DMS 273 (cell line): ENCODE data around the gene TRIM45.
"Not testable (repeated sequence)": the region's sequence is repeated elsewhere in the genome, so short reads cannot be mapped to it uniquely, and the experiment has no call there.

Experiments
- DNase-seq: peaks from one replicate; lab custom pipeline; 2025; ENCODE audit not compliant: unreplicated experiment; lab: John Stamatoyannopoulos, UW

TRIM45 gene, protein sequence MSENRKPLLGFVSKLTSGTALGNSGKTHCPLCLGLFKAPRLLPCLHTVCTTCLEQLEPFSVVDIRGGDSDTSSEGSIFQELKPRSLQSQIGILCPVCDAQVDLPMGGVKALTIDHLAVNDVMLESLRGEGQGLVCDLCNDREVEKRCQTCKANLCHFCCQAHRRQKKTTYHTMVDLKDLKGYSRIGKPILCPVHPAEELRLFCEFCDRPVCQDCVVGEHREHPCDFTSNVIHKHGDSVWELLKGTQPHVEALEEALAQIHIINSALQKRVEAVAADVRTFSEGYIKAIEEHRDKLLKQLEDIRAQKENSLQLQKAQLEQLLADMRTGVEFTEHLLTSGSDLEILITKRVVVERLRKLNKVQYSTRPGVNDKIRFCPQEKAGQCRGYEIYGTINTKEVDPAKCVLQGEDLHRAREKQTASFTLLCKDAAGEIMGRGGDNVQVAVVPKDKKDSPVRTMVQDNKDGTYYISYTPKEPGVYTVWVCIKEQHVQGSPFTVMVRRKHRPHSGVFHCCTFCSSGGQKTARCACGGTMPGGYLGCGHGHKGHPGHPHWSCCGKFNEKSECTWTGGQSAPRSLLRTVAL

GRCh38 chr1:117121589-117122329 is at the start of gene TRIM45:
TRIM45 (minus strand) TSS chr1:117121749; CDS start chr1:117121201, 548 bp downstream.
- DNase-seq, result peak; percentile 98

DNA sequence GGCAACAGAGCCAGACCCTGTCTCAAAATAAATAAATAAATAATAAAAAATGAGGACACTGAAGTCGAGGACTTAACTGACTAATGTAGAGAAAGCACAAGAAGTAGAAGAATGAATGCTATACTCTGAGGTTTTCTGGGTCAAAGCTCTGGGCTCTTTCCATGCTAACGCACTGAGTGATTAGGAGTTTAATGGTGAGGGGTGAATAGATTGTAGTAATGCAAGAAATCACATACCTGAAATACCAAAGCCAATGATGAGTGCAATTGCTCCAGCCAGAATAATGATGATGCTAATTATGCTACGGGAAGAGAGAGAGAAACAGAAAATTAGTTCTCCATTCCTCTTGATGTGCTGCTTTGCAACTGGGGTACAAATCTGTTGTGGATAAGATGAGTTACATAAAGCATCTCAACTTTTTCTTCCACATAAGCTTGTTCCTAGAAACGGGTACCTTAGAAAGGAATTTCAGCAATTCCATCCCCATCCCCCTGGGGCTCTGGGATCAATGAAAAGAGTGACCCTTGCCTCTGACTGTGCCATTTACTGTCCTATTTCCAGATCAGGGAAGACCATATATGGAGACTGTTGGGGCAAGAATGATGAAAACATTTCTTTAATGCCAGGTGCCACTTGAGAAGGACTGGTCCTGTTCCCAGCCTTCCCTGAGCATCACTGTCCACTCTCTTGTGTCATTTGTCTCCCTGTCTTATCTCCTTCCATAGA is 48.5 kb upstream of the TRIM45 start:
- no peak for DNase-seq

GRCh38 chr1:117167402-117167801 is 45.9 kb upstream of the TRIM45 start:
- no peak for DNase-seq

- DNase-seq, result no peak
Measured at GRCh38 chr1:117166076-117166475, 44.5 kb upstream of the TRIM45 start.

GRCh38 chr1:117164209-117164608 is 42.7 kb upstream of the TRIM45 start:
- DNase-seq, result no peak

- peak; percentile 90 for DNase-seq
Measured at GRCh38 chr1:117162816-117163215, 41.3 kb upstream of the TRIM45 start.

- peak; percentile 91 for DNase-seq
Measured at GRCh38 chr1:117161887-117162286, 40.3 kb upstream of the TRIM45 start.

GRCh38 chr1:117151305-117151704 is 29.8 kb upstream of the TRIM45 start:
- DNase-seq, result not testable (repeated sequence)

DNA sequence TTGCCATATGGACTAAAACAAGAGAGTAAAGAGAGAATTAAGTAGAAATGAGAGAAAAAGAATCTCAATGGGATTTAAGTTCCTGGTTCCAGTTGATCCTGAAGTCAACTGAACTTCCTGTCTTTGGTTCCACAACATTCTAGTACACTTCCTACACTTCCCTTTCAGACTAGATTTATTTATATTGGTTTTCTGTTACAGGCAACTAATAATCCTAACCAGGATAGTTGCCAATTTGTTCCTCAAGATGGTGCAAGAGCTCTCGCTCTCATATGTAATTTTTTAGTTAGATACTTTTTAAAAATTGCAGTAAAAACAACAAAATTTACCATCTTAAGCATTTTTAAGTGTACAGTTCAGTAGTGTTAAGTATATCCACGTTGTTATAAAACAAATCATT is 28.8 kb upstream of the TRIM45 start:
- no peak for DNase-seq

GRCh38 chr1:117147856-117148588 is 26.5 kb upstream of the TRIM45 start:
- DNase-seq, result no peak

GRCh38 chr1:117147341-117147831 is 25.8 kb upstream of the TRIM45 start:
- no peak for DNase-seq

GRCh38 chr1:117146575-117147340 is 25.2 kb upstream of the TRIM45 start:
- DNase-seq, result peak; percentile 84

- DNase-seq, result no peak
Measured at GRCh38 chr1:117146072-117146471, 24.5 kb upstream of the TRIM45 start.

DNA sequence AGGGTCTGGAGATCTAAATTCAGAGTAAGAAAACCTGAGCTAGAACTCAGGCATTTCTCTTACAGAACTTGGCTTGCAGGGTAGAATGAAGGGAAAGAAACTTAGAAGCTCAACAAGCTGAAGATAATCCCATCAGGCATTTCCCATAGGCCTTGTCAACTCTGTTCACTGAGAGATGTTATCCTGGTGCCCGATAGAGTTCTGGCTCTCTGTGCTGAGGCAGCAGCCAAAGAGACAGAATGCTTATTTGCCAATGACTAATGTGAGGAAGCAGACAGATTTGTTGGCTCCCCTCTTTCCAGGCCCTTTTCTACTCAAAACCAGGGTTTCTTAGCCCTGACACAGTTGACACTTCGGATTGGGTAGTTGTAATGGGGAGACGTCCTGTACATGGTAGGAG is 22.3 kb upstream of the TRIM45 start:
- DNase-seq, result no peak

GRCh38 chr1:117143172-117143571 is 21.6 kb upstream of the TRIM45 start:
- DNase-seq, result no peak

GRCh38 chr1:117142200-117142599 is 20.7 kb upstream of the TRIM45 start:
- DNase-seq, result no peak

DNA sequence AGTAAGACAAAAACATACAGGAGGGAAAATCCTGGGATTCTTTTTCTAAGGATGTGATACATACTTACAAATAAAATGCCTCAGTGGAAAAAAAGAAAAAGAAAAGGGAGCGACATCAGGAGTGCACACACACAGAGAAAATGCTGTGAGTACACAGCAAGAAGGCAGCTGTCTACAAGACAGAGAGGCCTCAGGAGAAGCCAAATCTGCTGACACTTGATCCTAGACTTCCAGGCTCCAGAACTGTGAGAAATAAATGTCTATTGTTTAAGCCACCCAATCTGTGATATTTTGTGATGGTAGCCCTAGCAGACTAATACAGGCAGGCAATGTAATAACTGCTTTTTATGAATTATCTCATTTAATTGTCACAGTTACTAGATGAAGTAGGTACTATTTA is 17.0 kb upstream of the TRIM45 start:
- no peak for DNase-seq

DNA sequence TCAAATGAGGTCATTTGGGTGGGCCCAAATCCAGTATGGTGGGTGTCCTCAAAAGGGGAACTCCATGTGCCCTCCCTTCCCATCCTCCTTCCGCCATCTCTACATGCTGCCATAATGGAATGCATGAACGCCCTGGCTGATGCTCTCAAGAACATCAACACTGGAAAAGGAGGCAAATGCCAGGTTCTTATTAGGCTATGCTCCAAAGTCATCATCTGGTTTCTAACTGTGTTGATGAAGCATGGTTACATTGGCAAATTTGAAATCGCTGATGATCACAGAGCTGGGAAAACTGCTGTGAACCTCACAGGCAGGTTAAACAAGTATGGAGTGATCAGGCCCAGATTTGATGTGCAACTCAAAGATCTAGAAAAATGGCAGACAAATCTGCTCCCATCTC is 16.6 kb upstream of the TRIM45 start:
- no peak for DNase-seq

DNA sequence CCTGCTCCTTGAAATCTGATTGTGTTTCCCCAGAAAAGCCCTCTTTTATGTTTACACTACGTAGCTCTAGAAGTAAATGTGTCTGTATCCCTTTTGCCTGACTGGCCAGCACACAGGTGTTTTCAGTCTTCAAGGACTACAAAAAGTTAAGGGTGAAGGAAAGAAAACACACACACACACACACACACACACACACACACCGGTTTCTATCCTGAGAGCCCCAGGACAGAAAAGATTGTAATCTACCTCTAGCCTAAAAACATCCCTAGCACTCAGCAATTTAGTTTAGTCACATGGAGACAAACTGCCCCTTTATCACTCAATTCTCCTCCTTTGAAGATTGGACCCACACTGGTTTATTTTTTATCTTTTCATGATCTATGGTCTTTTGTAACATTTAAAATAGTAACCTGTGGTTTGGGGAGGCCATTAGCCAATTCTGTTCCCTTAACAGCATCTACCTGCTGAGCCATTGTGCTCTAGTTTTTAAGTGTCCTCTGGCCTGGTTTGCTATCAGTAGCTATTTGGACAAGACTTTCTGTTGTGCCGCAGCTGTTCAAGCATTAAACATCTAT is 15.8 kb upstream of the TRIM45 start:
- DNase-seq, result no peak
